Brain microvascular endothelial cell (primary cell): ENCODE results near the gene HYDIN.

Experiments used
- DNase-seq: peaks from one replicate; pipeline ENCODE4 v3.0.0-alpha.2; 2020
- H3K27ac ChIP-seq: fragments of 250-450 bp; sonication (Bioruptor Pico); 2 replicates; pipeline ENCODE4 v1.5.1; 2020; ENCODE audit warnings: mild to moderate bottlenecking, moderate library complexity
- H3K27me3 ChIP-seq: fragments of 250-450 bp; sonication (Bioruptor Pico); replicated peaks from 2 replicates; pipeline ENCODE4 v1.5.1; 2020; ENCODE audit warnings: mild to moderate bottlenecking
- H3K36me3 ChIP-seq: fragments of 250-450 bp; sonication (Bioruptor Pico); replicated peaks from 2 replicates; pipeline ENCODE4 v1.5.1; 2020; ENCODE audit warnings: mild to moderate bottlenecking
- H3K4me3 ChIP-seq: 2 replicates; pipeline ENCODE4 v1.5.1; 2011; ENCODE audit warnings: low read depth, mild to moderate bottlenecking, control low read depth, low read length, moderate library complexity
- CTCF ChIP-seq: IDR thresholded peaks from 2 replicates; pipeline ENCODE4 v1.5.1; 2011; ENCODE audit warnings: low read depth, mild to moderate bottlenecking, moderate library complexity, low read length, control low read depth, inconsistent platforms; ENCODE audit errors: missing control alignments
- in situ Hi-C: cut with HindIII; loops from 2 replicates; pipeline ENCODE4 v1.10.0; 2017; ENCODE audit warnings: low sequenced_read_pairs, low pct_ligation_motif_present

Gene HYDIN

GRCh38 chr16:70772493-70772892 lies 458.0 kb downstream of the HYDIN start:
- Histone ChIP-seq H3K27me3 (no peaks in the 10 kb centered on the region), H3K27ac (no peak overlapping the region), H3K4me3 (no peak overlapping the region), H3K36me3 (peaks cover 8% of the 10 kb centered on the region)
- in situ Hi-C loops: no loop called here
- no peak for TF ChIP-seq CTCF
- peak; percentile 28 for DNase-seq

GRCh38 chr16:70770626-70771552 lies 459.6 kb downstream of the HYDIN start:
- no peak overlapping the region for H3K27ac ChIP-seq
- no peaks in the 10 kb centered on the region for H3K27me3 ChIP-seq
- H3K36me3 ChIP-seq: peaks cover 8% of the 10 kb centered on the region
- peak; percentile 96 for TF ChIP-seq CTCF
- in situ Hi-C loops: no loop called here
- no peak overlapping the region for H3K4me3 ChIP-seq
- DNase-seq: peak; percentile 58

- in situ Hi-C loops: no loop called here
These were observed 460.3 kb downstream of the HYDIN start for GRCh38 chr16:70770291-70770625.

GRCh38 chr16:70769761-70770160 lies 460.8 kb downstream of the HYDIN start:
- TF ChIP-seq CTCF: no peak

More at GRCh38 chr16:70770291-70770625, 460.3 kb downstream of the HYDIN start:
- peaks cover 8% of the 10 kb centered on the region for H3K36me3 ChIP-seq
- no peak overlapping the region for H3K27ac ChIP-seq
- H3K27me3 ChIP-seq: no peaks in the 10 kb centered on the region
- TF ChIP-seq CTCF: no peak
- no peak overlapping the region for H3K4me3 ChIP-seq
- DNase-seq: no peak

GRCh38 chr16:70769131-70769530 lies 461.4 kb downstream of the HYDIN start:
- peaks cover 8% of the 10 kb centered on the region for H3K36me3 ChIP-seq
- no peak overlapping the region for H3K4me3 ChIP-seq
- in situ Hi-C loops: no loop called here

More at GRCh38 chr16:70769761-70770160, 460.8 kb downstream of the HYDIN start:
- DNase-seq: no peak
- Histone ChIP-seq H3K4me3 (no peak overlapping the region), H3K36me3 (peaks cover 8% of the 10 kb centered on the region), H3K27ac (no peak overlapping the region), H3K27me3 (no peaks in the 10 kb centered on the region)
- in situ Hi-C loops: no loop called here

More at GRCh38 chr16:70769131-70769530, 461.4 kb downstream of the HYDIN start:
- no peak for TF ChIP-seq CTCF
- Histone ChIP-seq H3K27me3 (no peaks in the 10 kb centered on the region), H3K27ac (no peak overlapping the region)
- no peak for DNase-seq
